Stomach (tissue), 4 donors: ENCODE measurements around the gene DLGAP1.

ENCODE experiments used
- EP300 ChIP-seq: sonication (generic); formaldehyde crosslinking; IDR thresholded peaks from one replicate; pipeline ENCODE4 v1.6.1; 2017; ENCODE audit warnings: antibody characterized with exemption
- POLR2A ChIP-seq, 4 donors: fragments of 450-650 bp; IDR thresholded peaks; one replicate each; pipeline ENCODE4 v1.6.1; 2016; ENCODE audit warnings: antibody characterized with exemption in 4 of 4, control low read depth in 2 of 4, mild to moderate bottlenecking in 1 of 4, moderate library complexity in 1 of 4
- POLR2AphosphoS5 ChIP-seq, 3 donors: sonication (generic); formaldehyde crosslinking; IDR thresholded peaks; one replicate each; pipeline ENCODE4 v1.6.1; 2016; ENCODE audit warnings: antibody characterized with exemption in 3 of 3
- TF ChIP-seq, protein P1 (sequence below), 7 experiments: fragments of 450-650 bp in 4 of 7; fragments of 200-600 bp in 3 of 7; sonication (generic) in 3 of 7; IDR thresholded peaks; one replicate each; pipeline ENCODE4 v1.5.1; 2016 to 2019; ENCODE audit warnings: antibody characterized with exemption in 7 of 7, control low read depth in 2 of 7, mild to moderate bottlenecking in 1 of 7

DNA sequence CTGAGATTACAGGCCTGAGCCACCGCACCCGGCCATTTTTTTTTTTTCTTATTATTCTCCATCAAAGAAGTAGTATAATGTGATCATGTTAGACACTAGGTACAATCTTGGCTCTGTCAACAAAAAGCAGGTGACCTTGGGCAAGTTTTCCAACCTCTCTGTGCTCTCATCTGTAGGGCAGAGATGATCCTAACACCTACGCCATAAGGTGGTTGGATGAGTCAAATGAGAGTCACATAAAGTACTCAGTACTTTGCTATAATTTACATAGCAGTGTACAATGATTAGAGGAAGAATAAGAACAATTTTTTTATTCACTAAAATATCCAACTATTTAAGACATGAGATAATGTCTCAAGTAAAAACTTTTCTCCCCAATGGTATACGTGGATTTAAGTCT lies 876.5 kb downstream of the DLGAP1 start:
- TF ChIP-seq POLR2A (IDR thresholded peaks at IDR 0.05) (no peak), POLR2AphosphoS5 (IDR thresholded peaks at IDR 0.05) (no peak), EP300 (no peak)
- TF ChIP-seq, protein P1, sequence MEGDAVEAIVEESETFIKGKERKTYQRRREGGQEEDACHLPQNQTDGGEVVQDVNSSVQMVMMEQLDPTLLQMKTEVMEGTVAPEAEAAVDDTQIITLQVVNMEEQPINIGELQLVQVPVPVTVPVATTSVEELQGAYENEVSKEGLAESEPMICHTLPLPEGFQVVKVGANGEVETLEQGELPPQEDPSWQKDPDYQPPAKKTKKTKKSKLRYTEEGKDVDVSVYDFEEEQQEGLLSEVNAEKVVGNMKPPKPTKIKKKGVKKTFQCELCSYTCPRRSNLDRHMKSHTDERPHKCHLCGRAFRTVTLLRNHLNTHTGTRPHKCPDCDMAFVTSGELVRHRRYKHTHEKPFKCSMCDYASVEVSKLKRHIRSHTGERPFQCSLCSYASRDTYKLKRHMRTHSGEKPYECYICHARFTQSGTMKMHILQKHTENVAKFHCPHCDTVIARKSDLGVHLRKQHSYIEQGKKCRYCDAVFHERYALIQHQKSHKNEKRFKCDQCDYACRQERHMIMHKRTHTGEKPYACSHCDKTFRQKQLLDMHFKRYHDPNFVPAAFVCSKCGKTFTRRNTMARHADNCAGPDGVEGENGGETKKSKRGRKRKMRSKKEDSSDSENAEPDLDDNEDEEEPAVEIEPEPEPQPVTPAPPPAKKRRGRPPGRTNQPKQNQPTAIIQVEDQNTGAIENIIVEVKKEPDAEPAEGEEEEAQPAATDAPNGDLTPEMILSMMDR (IDR thresholded peaks at IDR 0.05), result no peak
